HUES64 (cell line): ENCODE data around the gene EDEM3.
"Not testable (repeated sequence)": the region's sequence is repeated elsewhere in the genome, so short reads cannot be mapped to it uniquely, and the experiment has no call there.

Source experiments
- H3K27ac ChIP-seq: 2 replicates; pipeline ENCODE4 v1.7.0; 2013; ENCODE audit warnings: low read depth, low read length, inconsistent platforms
- H3K27me3 ChIP-seq: 2 replicates; pipeline ENCODE4 v1.6.1; 2013; ENCODE audit warnings: mild to moderate bottlenecking, low read length; ENCODE audit not compliant: insufficient read depth
- H3K36me3 ChIP-seq: 2 replicates; pipeline ENCODE4 v1.6.1; 2013; ENCODE audit warnings: mild to moderate bottlenecking, low read length; ENCODE audit not compliant: insufficient read depth
- H3K4me1 ChIP-seq: 2 replicates; pipeline ENCODE4 v1.6.1; 2013; ENCODE audit warnings: mild to moderate bottlenecking, low read length, moderate library complexity; ENCODE audit not compliant: insufficient read depth
- H3K4me3 ChIP-seq: 2 replicates; pipeline ENCODE4 v1.5.1; 2013; ENCODE audit warnings: mild to moderate bottlenecking, low read length, moderate library complexity
- H3K9ac ChIP-seq: 2 replicates; pipeline ENCODE4 v1.6.1; 2013; ENCODE audit warnings: mild to moderate bottlenecking, low read depth, low read length
- H3K9me3 ChIP-seq: 2 replicates; pipeline ENCODE4 v1.6.1; 2013; ENCODE audit warnings: low read depth, low read length; ENCODE audit not compliant: insufficient read depth
- WGBS: fragments of 150-250, 120-280 bp; methylation state at CpG from one replicate; pipeline ENCODE4 v1.1.7; 2013; ENCODE audit warnings: missing lambda C conversion rate; 5-methylcytosine and 5-hydroxymethylcytosine counted together

The EDEM3 gene

DNA sequence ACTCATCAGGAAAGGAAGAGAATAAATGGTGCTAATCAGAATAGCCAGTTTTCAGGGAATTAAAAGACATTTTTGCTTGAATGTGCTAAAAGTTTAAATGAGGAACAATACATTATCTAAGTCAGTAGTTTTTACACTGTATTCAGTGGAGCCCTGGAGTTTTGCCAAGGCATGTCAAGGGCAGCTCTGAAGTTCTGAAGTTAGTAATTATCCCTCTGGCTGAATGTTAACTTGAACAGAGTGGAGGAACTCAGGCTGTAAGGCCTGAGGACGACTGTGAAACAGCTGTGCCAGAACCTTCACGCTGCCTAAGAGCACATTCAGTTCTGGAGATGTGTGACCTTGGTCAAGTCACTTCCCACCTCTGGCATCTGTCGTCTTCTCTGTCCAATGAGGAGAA lies 68.1 kb downstream of the EDEM3 start:
- H3K27ac ChIP-seq: no peak overlapping the region
- no peak overlapping the region for H3K9ac ChIP-seq
- no peak overlapping the region for H3K4me3 ChIP-seq
- peaks cover 2% of the 10 kb centered on the region; the same call in 1 of the 2 replicates for H3K9me3 ChIP-seq
- H3K27me3 ChIP-seq: no peaks in the 10 kb centered on the region
- H3K4me1 ChIP-seq: no peaks in the 10 kb centered on the region; the same call in 1 of the 2 replicates
- 91% methylated on average over 3 of the region's 3 CpGs for WGBS
- H3K36me3 ChIP-seq: no peaks in the 10 kb centered on the region

DNA sequence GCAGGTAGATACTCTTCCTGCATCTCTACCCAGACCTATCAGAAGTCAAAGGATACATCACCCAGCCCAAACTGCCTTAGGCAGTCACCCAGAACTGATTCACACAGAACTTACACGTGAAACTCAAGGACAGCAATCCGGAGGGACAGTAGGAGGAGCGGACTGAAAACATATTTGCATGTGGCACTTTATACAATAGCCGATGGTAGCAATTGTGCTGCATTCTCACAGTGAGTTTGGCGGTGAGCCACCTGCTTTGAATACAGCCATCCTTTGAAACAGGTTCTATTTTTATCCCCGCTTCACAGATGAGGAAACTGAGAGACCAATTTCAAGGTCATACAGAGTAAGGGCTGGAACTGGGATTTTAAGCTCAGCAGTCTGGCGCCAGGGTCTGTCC lies 69.5 kb downstream of the EDEM3 start:
- H3K9ac ChIP-seq: no peak overlapping the region
- no peak overlapping the region for H3K27ac ChIP-seq
- H3K4me3 ChIP-seq: no peak overlapping the region
- no peaks in the 10 kb centered on the region for H3K4me1 ChIP-seq
- H3K27me3 ChIP-seq: no peaks in the 10 kb centered on the region
- no peaks in the 10 kb centered on the region for H3K36me3 ChIP-seq
- peaks cover 6% of the 10 kb centered on the region; the same call in 1 of the 2 replicates for H3K9me3 ChIP-seq
- WGBS: 87% methylated on average over 7 of the region's 7 CpGs

DNA sequence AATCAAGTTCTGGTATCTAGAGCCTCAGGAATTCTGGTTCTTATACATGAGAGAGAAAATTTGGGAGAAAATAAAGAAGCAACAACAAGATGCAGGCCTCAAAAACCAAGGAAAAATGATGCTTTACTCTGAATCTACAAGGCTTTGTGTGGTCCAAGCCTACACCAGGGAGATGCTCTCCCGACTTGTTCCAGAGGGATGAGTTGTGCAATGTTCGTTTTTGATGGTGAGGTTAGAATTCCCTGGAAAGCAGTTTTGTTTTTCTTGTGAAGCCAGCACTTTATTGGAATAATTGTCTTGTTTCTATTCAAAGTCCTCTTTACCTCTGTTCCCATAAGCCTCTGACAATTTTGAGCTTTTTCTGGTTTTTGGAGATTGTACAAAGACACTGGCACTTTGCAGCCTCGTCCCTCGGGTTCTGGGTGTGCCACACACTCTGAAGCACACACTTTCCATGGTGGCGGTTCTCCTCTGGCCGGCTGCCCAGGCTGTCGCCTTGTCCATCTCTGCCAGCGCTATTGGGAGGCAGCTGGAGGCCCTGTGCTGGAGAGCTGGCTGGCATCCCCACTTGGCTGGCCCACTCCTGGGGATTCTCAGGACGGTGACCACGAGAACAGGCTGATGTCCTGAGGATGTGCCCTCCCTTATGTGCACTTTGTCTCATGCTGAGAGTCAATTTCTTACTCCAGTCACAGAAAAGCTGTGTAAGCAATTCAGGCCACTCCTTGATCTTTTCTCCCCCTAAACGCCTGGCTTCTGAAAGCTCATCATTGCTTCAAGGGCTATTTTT lies 70.2 kb downstream of the EDEM3 start:
- Histone ChIP-seq H3K4me3 (no peak overlapping the region), H3K27me3 (no peaks in the 10 kb centered on the region), H3K36me3 (no peaks in the 10 kb centered on the region), H3K4me1 (no peaks in the 10 kb centered on the region), H3K9me3 (peaks cover 8% of the 10 kb centered on the region; the same call in 1 of the 2 replicates), H3K27ac (no peak overlapping the region), H3K9ac (no peak overlapping the region)
- WGBS: 92% methylated on average over 11 of the region's 11 CpGs

DNA sequence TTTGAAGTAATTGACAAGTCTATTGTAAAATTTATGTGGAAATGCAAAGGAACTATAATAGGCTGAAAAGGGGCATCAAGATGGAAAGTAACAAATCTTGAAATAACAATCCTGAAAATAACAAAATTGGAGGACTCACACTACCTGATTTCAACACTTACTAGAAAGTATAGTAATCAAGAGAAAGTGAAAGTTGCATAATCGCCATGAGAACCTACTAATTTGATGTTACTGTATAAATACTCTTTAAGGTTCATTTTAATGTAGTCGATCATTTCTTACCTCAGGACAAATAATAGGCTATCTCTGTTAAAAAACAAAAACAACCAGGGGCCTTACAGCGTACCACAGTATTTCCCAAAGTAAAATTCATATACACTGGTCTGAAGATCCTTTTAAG lies 71.7 kb downstream of the EDEM3 start:
- no peak overlapping the region for H3K4me3 ChIP-seq
- H3K27ac ChIP-seq: no peak overlapping the region
- H3K9me3 ChIP-seq: peaks cover 8% of the 10 kb centered on the region; the same call in 1 of the 2 replicates
- no peaks in the 10 kb centered on the region for H3K4me1 ChIP-seq
- no peak overlapping the region for H3K9ac ChIP-seq
- WGBS: 100% methylated on average over 1 of the region's 3 CpGs
- no peaks in the 10 kb centered on the region for H3K36me3 ChIP-seq
- no peaks in the 10 kb centered on the region for H3K27me3 ChIP-seq

DNA sequence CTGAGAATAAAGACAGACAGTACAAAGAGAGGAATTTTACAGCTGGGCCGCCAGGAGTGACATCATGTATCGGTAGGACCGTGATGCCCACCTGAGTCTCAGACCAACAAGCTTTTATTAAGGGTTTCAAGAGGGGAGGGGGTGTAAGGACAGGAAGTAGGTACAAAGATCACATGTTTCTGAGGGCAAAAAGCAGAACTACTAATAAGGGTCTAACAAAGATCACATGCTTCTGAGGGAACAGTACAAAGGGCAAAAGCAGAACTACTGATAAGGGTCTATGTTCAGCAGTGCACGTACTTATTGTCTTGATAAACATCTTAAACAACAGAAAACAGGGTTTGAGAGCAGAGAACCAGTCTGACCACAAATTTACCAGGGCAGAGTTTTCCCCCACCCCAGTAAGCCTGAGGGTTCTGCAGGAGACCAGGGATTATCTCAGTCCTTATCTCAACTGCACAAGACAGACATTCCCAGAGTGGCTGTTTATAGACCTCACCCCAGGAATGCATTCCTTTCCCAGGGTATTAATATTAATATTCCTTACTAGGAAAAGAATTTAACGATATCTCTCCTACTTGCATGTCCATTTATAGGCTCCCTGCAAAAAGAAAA lies 73.9 kb downstream of the EDEM3 start:
- WGBS: 95% methylated on average over 5 of the region's 5 CpGs
- H3K36me3 ChIP-seq: not testable (repeated sequence)

DNA sequence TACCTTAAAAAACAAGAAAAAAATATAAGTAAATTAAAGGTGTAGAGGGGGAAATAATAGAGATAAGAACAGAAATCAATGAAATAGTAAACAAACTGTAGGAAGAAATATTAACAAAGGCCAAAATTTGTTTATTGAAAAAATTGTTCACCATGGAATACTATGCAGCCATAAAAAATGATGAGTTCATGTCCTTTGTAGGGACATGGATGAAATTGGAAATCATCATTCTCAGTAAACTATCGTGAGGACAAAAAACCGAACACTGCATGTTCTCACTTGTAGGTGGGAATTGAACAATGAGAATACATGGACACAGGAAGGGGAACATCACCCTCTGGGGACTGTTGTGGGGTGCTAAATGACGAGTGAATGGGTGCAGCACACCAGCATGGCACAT lies 75.2 kb downstream of the EDEM3 start:
- WGBS: 90% methylated on average over 3 of the region's 3 CpGs
- not testable (repeated sequence) for H3K27me3 ChIP-seq, H3K4me1 ChIP-seq

More for the DNA sequence above, 73.9 kb downstream of the EDEM3 start:
- not testable (repeated sequence) for H3K4me3 ChIP-seq, H3K9me3 ChIP-seq, H3K27me3 ChIP-seq, H3K4me1 ChIP-seq, H3K9ac ChIP-seq, H3K27ac ChIP-seq

DNA sequence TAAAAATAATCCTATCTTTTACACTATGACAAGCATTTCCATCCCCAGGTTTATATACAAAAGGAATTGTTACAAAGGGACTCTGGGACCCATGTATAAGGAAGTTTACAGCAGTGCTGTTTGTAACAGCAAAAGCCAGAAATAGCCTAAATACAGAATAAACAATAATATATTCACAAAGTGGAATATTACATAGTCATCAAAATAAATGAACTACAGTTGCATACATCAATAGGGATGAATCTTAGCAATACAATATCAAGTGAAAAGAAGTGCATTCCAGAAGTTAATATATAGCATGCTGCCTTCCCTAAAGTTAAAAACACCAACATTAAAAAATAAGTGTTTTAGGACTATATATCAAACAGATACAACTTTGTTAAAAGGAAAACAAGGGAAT lies 77.3 kb downstream of the EDEM3 start:
- no peaks in the 10 kb centered on the region for H3K36me3 ChIP-seq
- H3K9me3 ChIP-seq: peaks cover 8% of the 10 kb centered on the region; the same call in 1 of the 2 replicates
- no peak overlapping the region for H3K27ac ChIP-seq
- no peaks in the 10 kb centered on the region for H3K27me3 ChIP-seq
- H3K4me3 ChIP-seq: no peak overlapping the region
- H3K9ac ChIP-seq: no peak overlapping the region
- peaks cover 17% of the 10 kb centered on the region for H3K4me1 ChIP-seq

More for the DNA sequence above, 75.2 kb downstream of the EDEM3 start:
- H3K9me3 ChIP-seq, H3K9ac ChIP-seq, H3K27ac ChIP-seq, H3K4me3 ChIP-seq, H3K36me3 ChIP-seq: not testable (repeated sequence)

DNA sequence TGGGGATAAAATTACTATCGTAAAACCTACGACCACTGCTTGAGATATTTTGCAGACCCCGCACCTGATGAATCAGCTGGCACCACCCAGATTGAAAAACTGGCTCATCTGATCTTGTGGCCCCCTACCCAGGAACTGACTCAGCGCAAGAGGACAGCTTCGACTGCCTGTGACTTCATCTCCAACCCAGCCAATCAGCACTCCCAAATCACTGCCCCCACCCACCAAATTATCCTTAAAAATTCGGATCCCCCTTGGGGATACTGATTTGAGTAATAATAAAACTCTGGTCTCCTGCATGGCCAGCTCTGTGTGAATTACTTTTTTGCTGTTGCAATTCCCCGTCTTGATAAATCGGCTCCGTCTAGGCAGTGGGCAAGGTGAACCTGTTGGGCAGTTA lies 81.4 kb downstream of the EDEM3 start:
- 76% methylated on average over 9 of the region's 9 CpGs for WGBS
- H3K27ac ChIP-seq: no peak overlapping the region; the same call in 1 of the 2 replicates
- no peak overlapping the region for H3K9ac ChIP-seq
- H3K9me3 ChIP-seq: no peaks in the 10 kb centered on the region
- no peaks in the 10 kb centered on the region for H3K36me3 ChIP-seq
- peaks cover 52% of the 10 kb centered on the region for H3K4me1 ChIP-seq
- no peaks in the 10 kb centered on the region for H3K27me3 ChIP-seq
- H3K4me3 ChIP-seq: no peak overlapping the region

DNA sequence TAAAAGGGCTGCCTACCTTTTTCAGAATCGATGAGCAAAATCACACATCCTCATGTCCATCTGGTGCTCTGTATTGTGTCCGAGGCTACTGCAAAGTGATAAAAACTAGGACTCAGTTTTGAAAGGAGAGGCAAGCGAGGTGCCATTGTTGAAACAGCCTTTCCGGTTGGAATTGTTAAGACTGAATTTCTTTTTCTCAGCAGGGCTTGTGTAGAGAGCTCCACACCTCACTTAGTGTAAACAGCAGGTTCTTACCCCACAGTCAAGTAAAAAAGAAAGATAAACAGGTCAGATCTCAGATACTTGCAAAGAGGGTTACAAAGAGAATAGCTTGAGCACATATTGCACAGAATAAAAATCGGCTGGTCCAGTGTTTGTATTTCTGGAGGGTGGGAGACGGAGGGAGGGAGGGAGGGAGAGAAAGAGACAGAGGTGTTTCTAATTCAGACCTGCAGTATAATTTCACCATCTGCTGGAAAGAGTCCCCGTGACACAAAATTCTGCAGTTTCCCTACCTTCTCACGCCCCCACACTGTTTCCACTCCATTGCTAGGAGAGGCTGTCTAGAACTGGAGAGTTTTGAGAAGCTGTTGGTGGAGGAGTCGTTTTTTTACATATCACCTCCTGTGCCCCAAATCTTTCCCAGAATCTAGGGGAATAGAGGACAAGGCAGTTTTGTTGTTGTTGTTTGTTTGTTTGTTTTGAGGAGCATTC lies 82.5 kb downstream of the EDEM3 start:
- Histone ChIP-seq H3K4me1 (peaks cover 56% of the 10 kb centered on the region), H3K27ac (peak overlapping the region; percentile 73)

DNA sequence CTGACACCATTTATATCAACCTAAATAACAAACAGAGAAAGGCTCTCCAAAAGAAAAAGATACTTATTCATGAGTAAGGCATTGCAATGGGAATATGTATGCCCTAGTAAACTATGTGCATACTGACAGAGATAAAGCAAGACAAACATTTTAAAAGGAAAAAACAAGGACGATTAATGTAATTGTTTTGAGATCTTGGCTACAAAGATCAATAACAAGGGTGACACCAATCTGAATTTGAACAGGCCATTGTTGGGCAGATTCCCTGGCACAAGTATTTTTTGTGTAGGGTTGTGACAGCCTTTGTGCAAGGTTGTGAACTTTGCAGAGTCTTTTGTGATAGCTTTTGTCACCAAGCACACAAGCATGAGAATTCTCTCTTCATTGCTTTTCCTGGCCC lies 85.3 kb downstream of the EDEM3 start:
- Histone ChIP-seq H3K9ac (0 out of 2 replicates have a peak overlapping the region, but pooled peaks have one; percentile 11), H3K4me3 (peak overlapping the region; percentile 36; the same call in 1 of the 2 replicates)
- 38% methylated on average over 1 of the region's 1 CpG for WGBS

More for the DNA sequence above, 82.5 kb downstream of the EDEM3 start:
- H3K4me3 ChIP-seq: peak overlapping the region; percentile 4; the same call in 1 of the 2 replicates
- no peaks in the 10 kb centered on the region for H3K36me3 ChIP-seq
- peak overlapping the region; percentile 4; the same call in 1 of the 2 replicates for H3K9ac ChIP-seq
- no peaks in the 10 kb centered on the region for H3K9me3 ChIP-seq
- WGBS: 67% methylated on average over 7 of the region's 9 CpGs
- no peaks in the 10 kb centered on the region for H3K27me3 ChIP-seq

DNA sequence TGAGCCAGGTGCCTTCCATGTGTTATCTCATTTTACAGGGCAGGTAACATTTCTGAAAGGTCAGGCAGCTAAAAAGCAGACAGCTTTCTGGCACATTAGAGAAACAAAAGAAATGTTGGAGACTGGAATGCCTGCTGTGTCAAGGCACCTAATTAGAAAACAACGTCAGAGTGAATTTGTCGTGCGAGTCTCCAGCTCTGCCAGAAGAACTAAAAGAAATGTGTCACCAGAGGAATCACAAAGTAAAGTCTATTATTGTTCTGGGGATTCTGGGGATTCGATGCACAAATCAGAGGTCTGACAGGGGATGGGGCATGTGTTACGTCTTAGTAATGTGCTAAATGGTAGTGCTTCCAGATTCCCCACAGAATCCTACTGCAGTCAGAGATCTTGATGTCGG lies 89.3 kb downstream of the EDEM3 start:
- H3K9me3 ChIP-seq: no peaks in the 10 kb centered on the region
- no peak overlapping the region for H3K27ac ChIP-seq
- no peak overlapping the region for H3K4me3 ChIP-seq
- no peak overlapping the region for H3K9ac ChIP-seq
- H3K36me3 ChIP-seq: no peaks in the 10 kb centered on the region
- peaks cover 33% of the 10 kb centered on the region for H3K4me1 ChIP-seq
- 77% methylated on average over 6 of the region's 6 CpGs for WGBS
- H3K27me3 ChIP-seq: peaks cover 8% of the 10 kb centered on the region; the same call in 1 of the 2 replicates

More for the DNA sequence above, 85.3 kb downstream of the EDEM3 start:
- Histone ChIP-seq H3K27me3 (peaks cover 6% of the 10 kb centered on the region; the same call in 1 of the 2 replicates), H3K36me3 (no peaks in the 10 kb centered on the region), H3K9me3 (no peaks in the 10 kb centered on the region), H3K4me1 (peaks cover 64% of the 10 kb centered on the region), H3K27ac (peak overlapping the region; percentile 80; the same call in 1 of the 2 replicates)
